ENCODE data around the gene RUNX2.

GRCh38 chr6:45647341-45648261 lies 319.5 kb downstream of the RUNX2 start:
- TF ChIP-seq TCF4 (CRISPR knock-in tag; IDR thresholded peaks at IDR 0.05; ENCODE audit: borderline replicate concordance): no peak
- TF ChIP-seq TSHZ2 (CRISPR knock-in tag; IDR thresholded peaks at IDR 0.05): no peak
- TF ChIP-seq, protein P1, sequence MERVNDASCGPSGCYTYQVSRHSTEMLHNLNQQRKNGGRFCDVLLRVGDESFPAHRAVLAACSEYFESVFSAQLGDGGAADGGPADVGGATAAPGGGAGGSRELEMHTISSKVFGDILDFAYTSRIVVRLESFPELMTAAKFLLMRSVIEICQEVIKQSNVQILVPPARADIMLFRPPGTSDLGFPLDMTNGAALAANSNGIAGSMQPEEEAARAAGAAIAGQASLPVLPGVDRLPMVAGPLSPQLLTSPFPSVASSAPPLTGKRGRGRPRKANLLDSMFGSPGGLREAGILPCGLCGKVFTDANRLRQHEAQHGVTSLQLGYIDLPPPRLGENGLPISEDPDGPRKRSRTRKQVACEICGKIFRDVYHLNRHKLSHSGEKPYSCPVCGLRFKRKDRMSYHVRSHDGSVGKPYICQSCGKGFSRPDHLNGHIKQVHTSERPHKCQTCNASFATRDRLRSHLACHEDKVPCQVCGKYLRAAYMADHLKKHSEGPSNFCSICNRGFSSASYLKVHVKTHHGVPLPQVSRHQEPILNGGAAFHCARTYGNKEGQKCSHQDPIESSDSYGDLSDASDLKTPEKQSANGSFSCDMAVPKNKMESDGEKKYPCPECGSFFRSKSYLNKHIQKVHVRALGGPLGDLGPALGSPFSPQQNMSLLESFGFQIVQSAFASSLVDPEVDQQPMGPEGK (CRISPR knock-in tag; IDR thresholded peaks at IDR 0.05; ENCODE audit: borderline replicate concordance): no peak
- TF ChIP-seq ISL1 (CRISPR knock-in tag; IDR thresholded peaks at IDR 0.05): no peak
- no peak for TF ChIP-seq GLIS3 (CRISPR knock-in tag; IDR thresholded peaks at IDR 0.05)
- no peak for TF ChIP-seq ZFP3 (CRISPR knock-in tag; IDR thresholded peaks at IDR 0.05)
- TF ChIP-seq, protein P2, sequence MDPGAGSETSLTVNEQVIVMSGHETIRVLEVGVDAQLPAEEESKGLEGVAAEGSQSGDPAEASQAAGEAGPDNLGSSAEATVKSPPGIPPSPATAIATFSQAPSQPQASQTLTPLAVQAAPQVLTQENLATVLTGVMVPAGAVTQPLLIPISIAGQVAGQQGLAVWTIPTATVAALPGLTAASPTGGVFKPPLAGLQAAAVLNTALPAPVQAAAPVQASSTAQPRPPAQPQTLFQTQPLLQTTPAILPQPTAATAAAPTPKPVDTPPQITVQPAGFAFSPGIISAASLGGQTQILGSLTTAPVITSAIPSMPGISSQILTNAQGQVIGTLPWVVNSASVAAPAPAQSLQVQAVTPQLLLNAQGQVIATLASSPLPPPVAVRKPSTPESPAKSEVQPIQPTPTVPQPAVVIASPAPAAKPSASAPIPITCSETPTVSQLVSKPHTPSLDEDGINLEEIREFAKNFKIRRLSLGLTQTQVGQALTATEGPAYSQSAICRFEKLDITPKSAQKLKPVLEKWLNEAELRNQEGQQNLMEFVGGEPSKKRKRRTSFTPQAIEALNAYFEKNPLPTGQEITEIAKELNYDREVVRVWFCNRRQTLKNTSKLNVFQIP (CRISPR knock-in tag; IDR thresholded peaks at IDR 0.05; ENCODE audit: borderline replicate concordance, low read depth): no peak
- no peak for TF ChIP-seq ZNF565 (CRISPR knock-in tag; conservative IDR thresholded peaks at IDR 0.05; ENCODE audit: low read depth)
- TF ChIP-seq OSR1 (CRISPR knock-in tag; IDR thresholded peaks at IDR 0.05): no peak
- TF ChIP-seq BACH2 (CRISPR knock-in tag; IDR thresholded peaks at IDR 0.05; ENCODE audit: borderline replicate concordance): no peak
- no peak for TF ChIP-seq CSDC2 (CRISPR knock-in tag; IDR thresholded peaks at IDR 0.05)
- TF ChIP-seq, protein P3, sequence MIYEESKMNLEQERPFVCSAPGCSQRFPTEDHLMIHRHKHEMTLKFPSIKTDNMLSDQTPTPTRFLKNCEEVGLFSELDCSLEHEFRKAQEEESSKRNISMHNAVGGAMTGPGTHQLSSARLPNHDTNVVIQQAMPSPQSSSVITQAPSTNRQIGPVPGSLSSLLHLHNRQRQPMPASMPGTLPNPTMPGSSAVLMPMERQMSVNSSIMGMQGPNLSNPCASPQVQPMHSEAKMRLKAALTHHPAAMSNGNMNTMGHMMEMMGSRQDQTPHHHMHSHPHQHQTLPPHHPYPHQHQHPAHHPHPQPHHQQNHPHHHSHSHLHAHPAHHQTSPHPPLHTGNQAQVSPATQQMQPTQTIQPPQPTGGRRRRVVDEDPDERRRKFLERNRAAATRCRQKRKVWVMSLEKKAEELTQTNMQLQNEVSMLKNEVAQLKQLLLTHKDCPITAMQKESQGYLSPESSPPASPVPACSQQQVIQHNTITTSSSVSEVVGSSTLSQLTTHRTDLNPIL (CRISPR knock-in tag; IDR thresholded peaks at IDR 0.05; ENCODE audit: low read depth): no peak
- no peak for TF ChIP-seq ZC3H10 (CRISPR knock-in tag; IDR thresholded peaks at IDR 0.05)
- no peak for TF ChIP-seq SNAI2 (CRISPR knock-in tag; IDR thresholded peaks at IDR 0.05)
